ENCODE results near the gene HRH2.

HRH2 gene

DNA sequence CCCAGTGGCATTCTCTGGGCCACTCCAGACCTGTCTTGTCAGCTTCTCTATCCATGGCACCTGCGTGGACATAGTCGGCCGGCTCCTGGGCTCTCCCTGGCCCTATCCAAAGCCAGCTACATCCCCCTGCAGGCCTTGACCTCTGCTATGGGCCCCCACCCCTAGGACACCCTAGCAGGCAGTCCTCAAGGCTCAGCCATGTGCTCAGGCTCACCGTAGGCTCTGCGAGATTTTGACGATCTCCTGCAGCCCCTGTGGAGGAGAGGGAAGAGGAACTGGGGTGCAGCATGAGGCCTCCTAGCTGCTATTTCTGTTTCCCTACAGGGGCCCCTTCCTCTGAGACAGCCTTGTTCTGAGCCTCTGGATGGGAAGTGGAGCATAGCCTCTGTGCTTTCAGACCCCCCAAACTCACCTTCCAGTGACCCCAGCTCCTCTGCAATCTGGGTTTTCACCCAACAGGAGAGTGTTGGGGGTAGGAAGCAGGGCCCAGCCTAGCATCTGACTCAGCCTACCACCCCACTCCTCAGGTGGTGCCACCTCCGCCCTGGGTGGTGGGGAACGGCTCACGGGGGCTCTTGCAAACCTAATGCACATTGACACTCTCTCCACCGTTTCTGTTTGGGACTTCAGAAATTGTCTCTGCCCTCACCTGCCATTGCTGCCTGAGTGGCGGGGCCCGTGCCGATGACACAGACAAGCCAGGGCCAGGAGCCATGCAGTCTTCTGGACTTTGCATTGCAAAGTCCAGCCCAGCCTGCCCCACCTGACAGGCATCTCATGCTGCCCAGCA, 36.7 kb downstream of the HRH2 start:
- DNase-seq, result no peak

DNA sequence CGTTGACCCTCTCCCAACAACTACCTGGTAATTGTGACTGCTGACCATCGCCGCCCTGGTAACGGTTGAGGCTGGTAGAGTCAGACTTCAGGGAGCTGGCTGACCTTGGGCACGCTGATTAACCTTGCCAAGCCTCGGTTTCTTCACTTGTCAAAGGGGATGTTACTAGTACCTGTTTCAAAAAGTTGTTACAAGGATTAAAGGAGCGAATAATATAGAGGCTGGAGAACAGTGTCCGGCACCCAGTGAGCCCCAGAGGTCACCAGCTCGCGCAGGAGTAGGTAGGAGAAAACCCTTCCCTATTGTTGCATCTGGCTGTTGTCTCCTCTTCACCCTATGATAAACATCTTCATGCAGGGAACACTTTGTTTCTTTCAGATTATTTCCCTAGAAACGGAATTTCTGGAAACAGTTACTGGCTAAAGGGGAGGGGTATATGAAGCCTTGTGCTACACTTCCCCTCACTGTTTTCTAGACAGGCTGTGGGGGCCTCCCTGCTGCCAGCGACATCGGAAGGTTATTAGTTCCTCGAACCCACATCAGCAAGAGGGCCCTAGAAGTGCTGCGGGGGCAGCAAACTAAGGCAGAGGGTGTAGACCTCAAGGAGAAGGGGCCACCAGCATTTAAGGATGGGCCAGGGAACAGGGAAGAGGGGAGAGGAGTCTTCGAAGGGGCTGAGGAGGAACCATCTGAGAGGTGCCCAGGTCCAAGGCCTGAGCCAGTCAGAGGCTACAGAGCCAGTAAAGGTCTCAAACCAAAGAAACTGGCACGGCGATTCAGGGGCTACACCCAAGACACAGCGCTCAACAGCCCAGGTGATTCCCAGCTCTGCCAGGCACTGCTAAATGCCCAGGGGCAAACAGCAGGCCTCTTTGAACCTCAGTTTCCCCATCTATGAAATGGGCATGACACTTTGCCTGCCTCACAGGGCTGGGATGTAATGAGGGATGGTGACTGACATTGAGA, 37.6 kb downstream of the HRH2 start:
- DNase-seq, result no peak

DNA sequence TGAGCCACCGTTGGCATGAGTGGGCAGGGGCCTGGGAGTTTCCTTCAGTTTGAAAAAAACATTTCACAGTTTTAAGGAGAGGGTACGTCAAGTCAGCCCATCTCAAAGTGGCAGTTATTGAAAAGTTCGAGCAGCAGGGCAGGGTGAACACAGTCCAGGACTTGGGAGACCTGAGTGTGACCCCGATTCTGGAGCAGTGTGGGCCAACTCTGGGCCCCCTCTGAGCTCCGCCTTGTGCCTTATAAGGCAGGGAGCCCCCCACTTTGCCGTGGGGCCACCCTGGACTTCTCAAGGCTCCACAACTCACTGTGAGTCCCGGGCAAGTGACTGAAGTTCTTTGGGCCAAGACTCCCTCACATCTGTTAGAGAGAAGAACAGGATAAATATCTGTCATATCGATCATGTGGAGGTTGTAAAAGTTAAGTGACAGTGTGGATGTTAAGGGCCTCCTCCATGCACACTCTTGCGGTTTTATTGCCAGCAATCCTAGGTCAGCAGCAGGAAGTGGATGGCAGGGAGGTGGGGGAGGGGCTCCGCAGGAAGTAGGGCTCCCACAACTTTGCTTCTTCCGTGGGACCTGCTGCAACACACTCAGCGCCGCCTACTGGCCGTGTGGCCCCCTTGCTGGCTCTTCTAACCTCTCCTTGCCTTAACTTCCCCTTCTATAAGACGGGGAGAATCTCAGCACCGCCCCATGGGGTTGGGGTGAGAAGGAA, 38.4 kb downstream of the HRH2 start:
- DNase-seq, result peak; percentile 75 to 76

DNA sequence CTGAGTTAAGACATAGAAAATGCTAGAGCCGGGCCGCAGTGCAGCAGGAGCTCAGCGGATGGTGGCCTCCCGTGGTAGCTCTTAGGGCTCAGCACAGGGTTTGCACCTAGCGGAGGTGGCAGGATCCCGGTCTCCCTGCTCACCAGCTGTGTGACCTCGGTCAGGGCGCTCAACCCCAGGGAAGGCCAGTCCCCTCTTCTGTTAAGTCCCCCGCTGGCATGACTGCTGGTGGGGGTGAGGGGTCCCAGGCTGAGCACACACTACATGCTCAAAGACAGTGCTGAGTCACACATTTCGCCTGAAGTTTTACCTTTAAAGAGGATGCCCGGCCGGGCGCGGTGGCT, 39.0 kb downstream of the HRH2 start:
- DNase-seq, result no peak

DNA sequence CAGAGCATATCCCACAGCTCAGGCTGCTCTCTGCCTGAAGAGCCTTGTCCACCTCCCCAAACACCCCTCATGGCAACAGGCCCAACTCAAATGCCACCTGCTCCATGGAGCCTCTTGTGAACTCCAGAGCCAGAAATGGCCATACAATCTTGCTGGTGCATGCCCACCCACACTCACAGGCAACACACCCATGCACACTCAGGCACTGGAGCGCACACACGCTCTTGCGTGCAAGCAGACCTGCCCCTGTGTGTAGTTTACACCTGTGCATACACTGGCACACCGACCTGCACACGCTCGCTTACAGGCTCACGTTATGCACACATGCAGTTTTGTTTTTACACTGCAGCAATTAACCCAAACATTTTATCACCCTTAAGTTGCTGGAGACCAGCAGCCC, 40.0 kb downstream of the HRH2 start:
- no peak for DNase-seq

DNA sequence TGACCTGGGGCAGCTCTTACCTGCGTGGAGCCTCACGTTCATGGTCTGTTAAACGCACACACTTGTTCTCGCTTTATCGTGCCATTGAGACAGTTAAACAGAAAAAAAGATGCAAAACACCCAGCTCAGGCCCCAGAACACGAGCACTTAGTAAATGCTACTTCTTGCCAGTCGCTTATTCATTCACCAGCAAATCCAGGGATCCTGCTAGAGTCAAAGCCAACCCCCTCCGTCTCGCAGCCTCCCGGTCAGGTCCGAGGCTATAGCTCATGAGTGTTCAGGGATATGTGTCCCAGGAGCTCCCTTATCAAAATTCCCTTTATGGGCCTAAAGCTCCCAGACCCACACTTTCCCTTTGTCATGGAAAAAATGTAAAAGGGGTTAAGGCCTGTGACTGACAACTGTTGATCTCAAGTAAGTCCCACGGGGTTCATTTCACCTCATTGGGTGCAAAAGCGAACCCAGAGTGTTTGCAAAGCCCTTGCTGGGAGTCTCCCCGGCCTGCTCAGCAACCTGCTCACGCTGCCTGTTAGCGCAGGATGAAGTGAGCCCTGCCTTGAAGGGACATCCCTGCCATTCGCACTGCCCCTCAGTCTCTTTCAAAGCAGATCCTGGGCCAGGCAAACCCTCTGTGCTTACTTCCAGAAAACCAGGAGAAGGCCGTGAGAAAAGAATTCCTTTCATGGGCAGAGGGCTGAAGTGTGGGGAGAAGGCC, 40.7 kb downstream of the HRH2 start:
- DNase-seq, result no peak

DNA sequence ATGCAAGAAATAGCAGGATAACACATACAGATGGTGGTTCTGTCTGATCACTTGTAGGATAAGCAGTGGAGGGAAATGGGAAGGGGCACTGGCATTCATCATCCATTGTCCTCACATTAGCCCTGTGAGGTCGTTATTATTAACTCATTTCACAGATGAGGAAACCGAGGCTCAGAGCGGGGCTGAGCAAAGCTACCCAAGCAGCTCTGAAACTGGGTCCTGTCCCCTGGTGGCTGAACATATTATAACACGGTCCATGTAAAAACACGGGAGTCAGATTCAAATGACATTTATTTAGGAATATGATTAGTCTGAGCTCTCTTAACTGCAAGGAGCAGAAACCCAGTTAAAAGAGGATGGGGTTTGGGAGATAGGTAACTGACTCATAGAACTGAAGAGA, 43.1 kb downstream of the HRH2 start:
- no peak for DNase-seq

DNA sequence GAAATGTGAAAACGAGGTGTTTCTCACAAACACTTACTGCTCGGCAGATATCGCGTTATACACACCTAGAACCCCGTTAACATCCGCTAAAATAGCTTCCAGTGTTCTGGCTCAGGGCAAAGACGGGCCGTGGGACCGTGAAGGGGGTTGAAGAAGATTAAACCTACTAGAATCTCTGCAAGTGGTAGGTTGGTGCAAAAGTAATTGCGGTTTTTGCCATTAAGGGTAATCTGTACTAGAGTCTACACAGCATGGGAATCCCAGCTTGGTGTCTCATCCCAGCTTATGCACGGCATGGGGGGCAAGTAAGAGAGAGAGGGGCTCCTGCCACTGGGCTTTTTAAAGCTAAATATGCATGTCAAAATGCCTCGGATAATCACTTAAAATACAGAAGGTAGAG, 43.9 kb downstream of the HRH2 start:
- no peak for DNase-seq

DNA sequence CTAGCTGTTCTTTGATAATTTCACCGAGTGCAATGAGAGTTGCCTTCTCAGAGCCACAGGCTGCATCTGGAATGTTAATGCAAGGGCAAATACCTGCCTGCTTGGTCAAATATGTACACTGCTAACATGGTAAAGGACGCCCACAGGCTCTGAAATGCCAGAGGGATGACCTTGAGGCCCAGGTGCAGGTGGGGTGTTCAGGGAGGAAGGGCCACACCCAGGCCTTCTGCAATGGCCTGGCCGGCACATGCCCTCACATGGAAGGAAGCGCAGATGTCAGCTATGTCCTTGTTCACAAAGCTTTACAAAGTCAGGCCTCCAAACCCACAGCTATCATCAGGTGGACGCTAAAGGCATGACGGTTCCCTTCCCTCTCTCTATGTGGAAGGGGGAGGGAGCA, 48.6 kb downstream of the HRH2 start:
- no peak for DNase-seq

DNA sequence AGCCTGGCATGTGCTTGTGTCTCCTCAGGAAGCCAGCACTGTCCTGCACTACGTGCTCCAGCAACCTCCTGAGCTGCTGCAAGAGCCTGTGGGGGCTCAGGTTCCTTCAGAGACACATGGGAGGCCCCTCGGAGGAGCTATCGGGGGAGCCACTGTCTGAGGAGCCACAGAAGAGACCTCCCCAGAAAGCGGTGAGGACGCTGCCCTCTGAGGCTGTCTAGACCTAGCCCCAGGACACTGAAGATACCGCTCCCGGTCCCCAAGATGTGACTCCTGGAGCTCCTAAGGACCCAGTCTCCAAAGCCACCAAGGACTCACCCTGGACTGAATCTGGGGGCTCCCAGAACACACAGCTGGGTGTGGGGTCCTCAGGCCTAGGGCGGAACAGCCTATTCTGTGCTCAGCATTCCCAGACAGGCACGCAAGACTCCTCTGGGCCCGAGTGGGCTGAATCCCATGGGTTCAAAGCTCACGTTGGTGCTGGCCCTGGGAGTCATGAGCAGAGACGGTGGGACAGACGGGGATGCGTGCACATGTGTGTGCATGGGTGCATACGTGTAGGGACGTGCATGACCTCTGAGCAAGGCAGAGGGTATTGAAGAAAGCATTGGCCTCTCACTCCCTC, 50.0 kb downstream of the HRH2 start:
- no peak for DNase-seq

DNA sequence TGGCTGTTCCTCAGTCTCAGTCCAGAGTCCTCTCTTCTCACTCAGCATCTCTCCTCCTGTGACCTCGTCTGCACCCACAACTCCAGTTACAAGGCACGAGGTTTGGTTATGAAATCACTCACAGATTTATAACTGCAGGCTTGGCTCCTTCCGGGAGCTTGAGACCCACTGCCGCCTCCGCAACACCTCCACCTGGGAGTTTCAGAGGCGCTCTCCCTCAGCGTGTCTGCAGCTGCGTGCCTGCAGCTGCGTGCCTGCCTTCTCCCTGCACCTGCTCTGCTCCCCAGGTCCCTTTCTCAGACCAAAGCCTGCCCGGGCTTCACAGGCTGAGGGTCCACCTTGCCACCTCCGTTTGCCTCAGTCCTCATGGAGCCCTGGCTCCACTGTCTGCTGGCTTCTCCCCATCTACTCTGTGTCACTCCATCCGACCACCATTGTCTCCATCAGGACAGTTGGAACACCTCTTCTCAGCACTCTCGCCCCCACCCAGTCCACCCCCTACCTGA, 51.5 kb downstream of the HRH2 start:
- DNase-seq, result no peak

DNA sequence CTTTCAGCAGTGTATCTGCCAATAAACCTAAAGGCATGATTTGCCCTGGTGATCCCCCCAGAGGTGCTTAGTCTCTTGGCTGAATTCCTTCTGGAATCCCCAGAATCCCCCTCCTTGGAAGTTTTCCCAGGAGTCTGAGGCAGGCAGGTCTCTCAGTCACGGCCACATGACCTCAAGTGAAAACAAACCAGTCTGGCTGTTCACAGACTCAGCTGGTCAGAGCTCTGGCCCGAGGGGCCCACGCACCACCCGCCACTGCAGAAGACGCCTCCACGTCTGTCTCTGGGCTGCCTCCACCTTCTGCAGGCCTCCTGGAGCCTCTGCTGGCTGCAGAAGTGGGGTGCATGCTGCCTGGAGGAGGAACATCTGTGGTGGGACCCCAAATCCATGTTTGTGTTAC, 52.5 kb downstream of the HRH2 start:
- no peak for DNase-seq

DNA sequence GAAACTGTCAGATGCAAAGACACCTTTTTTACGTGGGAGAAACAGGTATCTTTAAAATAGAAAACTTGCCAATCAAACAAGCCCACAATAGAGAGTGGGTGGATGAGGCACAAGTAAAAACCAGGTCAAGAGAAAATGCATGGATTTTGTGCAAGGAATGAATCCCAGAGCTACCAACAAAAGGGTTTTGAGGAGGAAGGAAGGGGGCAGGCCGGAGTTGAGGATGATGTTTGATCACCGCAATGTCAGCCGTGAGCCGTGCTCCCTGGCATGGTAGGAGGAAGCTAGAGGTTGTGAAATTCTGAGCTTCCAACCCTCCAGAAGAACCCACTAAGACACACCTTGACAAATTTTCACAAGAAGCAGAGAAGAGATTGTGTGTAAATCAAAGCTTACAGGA, 53.2 kb downstream of the HRH2 start:
- DNase-seq, result no peak

DNA sequence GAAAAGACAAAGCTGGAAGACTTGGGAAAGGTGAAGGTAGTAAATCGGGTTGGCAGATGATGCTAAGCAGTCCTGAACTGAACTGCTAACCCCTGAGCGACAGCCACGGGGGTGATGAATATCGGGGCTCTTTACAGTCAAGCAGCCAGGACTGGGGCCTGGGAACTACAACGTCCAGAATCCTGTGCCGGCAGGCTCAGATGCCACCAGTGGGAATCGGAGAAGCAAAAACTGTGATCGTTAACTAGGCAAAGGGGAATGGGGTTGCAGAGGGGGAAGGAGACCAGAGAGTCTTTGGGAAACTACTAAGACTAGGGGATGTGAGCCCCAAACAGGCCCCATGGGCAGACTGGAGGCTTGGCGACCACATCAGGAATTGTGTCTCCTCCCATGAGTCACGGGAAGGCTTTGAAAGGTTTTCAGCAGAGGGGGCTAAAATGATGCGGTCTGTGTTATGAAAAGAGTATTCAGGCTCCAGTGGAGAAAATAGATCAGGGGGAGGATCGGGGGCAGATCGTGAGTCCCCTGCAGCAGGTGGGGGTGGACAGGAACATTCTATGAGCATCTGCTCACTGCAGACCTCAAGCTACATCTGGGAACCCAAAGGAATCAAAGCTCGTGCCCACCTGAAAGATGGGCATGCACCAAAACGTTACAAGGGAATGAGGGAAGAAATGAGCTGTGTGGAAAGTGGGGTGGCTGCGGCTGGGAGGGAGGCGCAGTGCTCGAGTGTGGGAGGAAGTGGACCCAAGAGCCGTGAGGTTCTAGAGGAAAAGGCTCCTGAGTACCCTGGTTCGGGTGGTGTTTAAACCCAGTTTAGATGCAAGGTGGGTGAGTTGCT, 53.8 kb downstream of the HRH2 start:
- DNase-seq, result no peak

DNA sequence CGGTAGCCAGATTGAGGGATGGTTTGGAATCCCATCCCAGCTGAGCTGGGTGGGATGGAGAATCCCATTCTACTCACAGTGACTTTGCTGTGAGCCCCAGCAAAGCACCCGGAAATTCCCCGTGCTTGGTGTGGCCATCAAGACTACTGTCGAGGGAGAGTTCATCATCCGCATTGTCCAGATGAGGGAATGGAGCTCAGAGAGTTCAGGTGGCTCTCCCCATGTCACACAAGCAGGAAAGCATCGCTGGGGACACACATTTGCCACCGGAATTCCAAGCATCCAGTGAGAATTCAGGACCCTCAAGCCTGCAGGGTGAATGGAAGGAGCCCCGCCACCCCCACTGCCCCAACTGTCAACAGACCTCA, 54.4 kb downstream of the HRH2 start:
- DNase-seq, result no peak

DNA sequence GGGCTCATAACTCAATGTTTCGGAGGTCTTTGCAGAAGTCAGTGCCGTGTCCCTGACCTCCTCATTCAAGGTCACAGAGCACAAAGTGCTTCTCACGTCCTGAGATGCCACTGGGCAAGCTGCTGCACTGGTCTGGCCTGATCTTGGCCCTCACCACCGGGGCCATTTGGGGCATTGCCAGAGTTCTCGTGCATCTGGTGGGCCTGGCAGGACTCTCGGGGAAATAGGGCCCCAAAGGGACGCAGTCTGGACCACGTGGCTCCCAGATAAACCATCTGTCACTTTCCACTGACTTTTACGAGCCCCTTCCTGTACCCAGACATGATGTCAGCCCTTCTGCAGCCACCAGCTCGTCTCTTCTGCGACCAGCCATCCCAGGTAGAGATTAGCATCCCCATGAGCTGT, 54.8 kb downstream of the HRH2 start:
- DNase-seq, result no peak

DNA sequence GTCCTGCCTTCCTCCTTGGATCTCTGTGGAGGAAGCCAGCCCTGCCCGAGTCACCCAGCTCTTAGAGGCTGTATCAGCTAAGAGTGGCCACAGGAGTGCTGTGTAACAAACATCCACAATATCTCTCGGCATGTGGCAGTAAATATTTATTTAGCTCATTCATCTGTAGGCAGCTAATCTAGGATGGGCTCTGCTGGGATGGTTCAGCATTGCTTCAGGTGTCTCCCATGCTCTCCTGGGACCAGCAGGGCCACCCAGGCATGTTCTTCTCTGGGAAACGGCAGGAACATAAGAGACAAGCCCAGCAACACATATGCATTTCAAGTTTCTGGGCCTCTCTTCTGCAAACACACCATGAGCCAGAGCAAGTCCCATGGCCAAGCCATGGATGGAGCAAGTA, 56.1 kb downstream of the HRH2 start:
- no peak for DNase-seq

DNA sequence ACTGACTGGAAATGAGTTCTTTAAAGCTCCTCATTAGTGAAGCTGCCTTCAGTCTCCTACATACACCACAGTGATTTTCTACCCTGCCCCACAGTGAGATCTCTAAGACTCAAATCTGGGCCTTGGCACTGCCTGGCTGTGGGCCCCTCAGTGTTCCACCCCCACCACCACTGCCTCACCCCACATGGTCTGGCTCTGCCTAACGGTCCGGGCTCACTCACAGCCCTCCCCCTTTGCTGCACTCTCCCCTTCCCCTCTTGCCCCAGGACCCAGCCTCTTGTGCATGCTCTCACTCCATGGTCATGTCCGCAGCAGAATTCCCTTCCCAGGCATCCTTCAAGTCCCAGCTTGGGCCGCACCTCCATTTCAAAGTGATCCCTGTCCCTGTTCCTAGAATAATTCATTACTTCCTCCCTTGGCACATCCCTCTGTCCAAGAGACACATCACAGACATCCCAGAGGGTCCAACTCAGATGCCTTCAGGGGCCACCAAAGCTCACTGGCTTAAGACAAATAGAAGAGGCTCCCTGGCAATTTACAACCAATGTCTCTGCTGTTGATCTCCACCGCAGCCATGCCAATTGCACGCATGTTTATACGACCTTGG, 56.7 kb downstream of the HRH2 start:
- no peak for DNase-seq

DNA sequence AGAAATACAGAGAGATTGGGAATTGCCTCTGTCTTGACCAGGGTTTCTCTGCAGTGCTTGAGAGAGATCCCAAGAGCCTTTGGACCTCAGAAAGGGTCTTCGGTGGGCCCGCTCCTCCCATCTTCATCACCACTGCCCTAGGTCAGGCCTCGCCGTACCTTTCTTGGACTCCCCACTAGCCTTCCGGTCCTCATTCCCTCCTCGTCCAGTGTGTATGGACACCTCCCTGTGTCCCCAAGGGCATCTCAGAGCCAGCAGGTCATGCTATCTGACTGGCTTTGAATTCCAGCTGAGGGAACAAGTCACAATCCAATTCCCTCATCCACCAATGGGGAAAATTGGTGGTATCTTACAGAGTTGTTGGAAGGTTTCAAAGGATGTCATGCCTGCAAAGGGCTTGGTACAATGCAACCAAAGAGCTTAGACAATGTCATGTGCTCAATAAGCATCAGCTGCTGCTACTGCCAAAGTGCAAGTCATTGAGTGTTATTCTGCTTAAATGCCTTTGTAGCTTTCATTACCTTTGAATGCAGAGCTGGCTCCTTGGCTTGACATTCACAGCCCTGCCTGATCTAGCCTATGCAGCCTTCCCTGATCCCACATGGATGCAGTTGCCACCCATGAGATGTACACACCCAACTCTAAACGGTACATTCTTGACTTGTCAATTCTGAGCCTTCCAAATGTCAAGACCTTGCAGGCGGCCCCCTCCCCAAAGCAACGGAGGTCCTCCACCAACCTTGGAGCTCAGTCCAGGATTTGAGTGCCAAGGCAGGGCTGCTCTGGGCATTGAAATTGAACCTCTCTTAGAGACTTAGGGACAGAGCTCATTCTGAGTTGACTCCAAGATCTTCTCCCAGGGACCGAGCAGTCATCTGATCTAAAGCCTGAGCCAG, 58.0 kb downstream of the HRH2 start:
- DNase-seq, result no peak

DNA sequence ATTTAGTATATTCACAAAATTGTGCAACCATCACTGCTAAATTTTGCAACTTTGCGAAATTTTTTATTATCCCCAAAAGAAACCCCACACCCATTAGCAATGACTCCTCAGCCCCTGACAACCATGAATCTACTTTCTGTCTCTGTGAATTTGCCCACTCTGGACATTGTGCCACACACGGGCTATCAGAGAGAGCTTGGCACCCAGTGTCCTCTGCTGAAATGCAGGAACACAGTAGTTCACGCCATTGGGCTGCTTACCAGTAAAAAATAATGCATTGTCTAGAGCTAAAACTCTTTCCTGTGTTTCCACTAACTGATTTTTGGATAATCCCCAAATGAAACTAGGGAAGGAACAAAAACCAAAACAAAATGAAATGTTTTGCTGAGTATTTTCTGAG, 60.0 kb downstream of the HRH2 start:
- no peak for DNase-seq

Data from activated CD4-positive, alpha-beta T cell treated with anti-CD3 and anti-CD28 coated beads for 4 hours (primary cell).